IMR-90 (cell line): ENCODE data around the gene SIX5. TPM values are rescaled to one million over a fixed set of nuclear protein-coding genes. Genes with fewer than 3 reads are reported as not detected.

ENCODE experiments used
- ATAC-seq: fragments of 200-7000 bp; cut with Tn5 transposase; 2 replicates; pipeline ENCODE4 v1.9.1; 2020; ENCODE audit warnings: low read depth, mild to moderate bottlenecking, moderate library complexity
- BruUV-seq: library from RNA; stranded (reverse); fragments of 400-500 nt; replicated peaks from 2 replicates; lab custom pipeline; 2021; lab: Mats Ljungman, UMichigan
- CTCF ChIA-PET: fragments of 300-600 bp; formaldehyde crosslinking; extraction: SDS; loops from one replicate; lab custom pipeline; 2021; ENCODE audit warnings: antibody characterized with exemption; lab: Yijun Ruan, JAX
- POLR2A ChIA-PET: fragments of 300-600 bp; sonication (Branson Sonifier 250); formaldehyde crosslinking; loops from one replicate; lab custom pipeline; 2022; ENCODE audit warnings: antibody characterized with exemption; ENCODE audit not compliant: unreplicated experiment; lab: Charles Lee
- DNase-seq: peaks from one replicate; pipeline ENCODE4 v3.0.0; 2013
- H2AFZ ChIP-seq: replicated peaks from 2 replicates; pipeline ENCODE3; 2013; ENCODE audit warnings: low read length, mild to moderate bottlenecking; ENCODE audit not compliant: poor library complexity
- H2AK5ac ChIP-seq: 2 replicates; pipeline ENCODE4 v1.6.1; 2013; ENCODE audit warnings: low read depth, low read length, inconsistent platforms
- H2AK9ac ChIP-seq: replicated peaks from 2 replicates; pipeline ENCODE3; 2013; ENCODE audit warnings: mild to moderate bottlenecking, low read depth, low read length, moderate library complexity; ENCODE audit not compliant: poor library complexity
- H2BK120ac ChIP-seq: 2 replicates; pipeline ENCODE4 v1.6.1; 2013; ENCODE audit warnings: low read depth, low read length, inconsistent platforms
- H2BK15ac ChIP-seq: 3 replicates; pipeline ENCODE4 v1.6.1; 2013; ENCODE audit warnings: low read depth, low read length, inconsistent platforms
- H2BK20ac ChIP-seq: 2 replicates; pipeline ENCODE4 v1.6.1; 2013; ENCODE audit warnings: low read depth, mild to moderate bottlenecking, inconsistent platforms, low read length, moderate library complexity
- H2BK5ac ChIP-seq: 2 replicates; pipeline ENCODE4 v1.6.1; 2013; ENCODE audit warnings: mild to moderate bottlenecking, low read depth, low read length, inconsistent platforms; ENCODE audit not compliant: poor library complexity, severe bottlenecking
- H3K14ac ChIP-seq: replicated peaks from 2 replicates; pipeline ENCODE4 v1.6.1; 2013; ENCODE audit warnings: low read depth, low read length, inconsistent platforms
- H3K18ac ChIP-seq: 2 replicates; pipeline ENCODE4 v1.6.1; 2013; ENCODE audit warnings: low read depth, low read length, control low read depth
- H3K23ac ChIP-seq: 2 replicates; pipeline ENCODE4 v1.6.1; 2013; ENCODE audit warnings: low read depth, low read length, inconsistent platforms
- H3K27ac ChIP-seq: 2 replicates; pipeline ENCODE4 v1.5.1; 2013; ENCODE audit warnings: mild to moderate bottlenecking, control low read depth, low read length; ENCODE audit not compliant: insufficient read depth
- H3K27me3 ChIP-seq: 2 replicates; pipeline ENCODE4 v1.6.1; 2013; ENCODE audit warnings: low read length; ENCODE audit not compliant: control insufficient read depth, insufficient read depth
- H3K36me3 ChIP-seq: 2 replicates; pipeline ENCODE4 v1.6.1; 2013; ENCODE audit warnings: low read length, mixed read lengths; ENCODE audit not compliant: control insufficient read depth, insufficient read depth
- H3K4ac ChIP-seq: 2 replicates; pipeline ENCODE4 v1.6.1; 2013; ENCODE audit warnings: low read depth, low read length, inconsistent platforms
- H3K4me1 ChIP-seq: 2 replicates; pipeline ENCODE4 v1.6.1; 2013; ENCODE audit warnings: low read length, mixed read lengths; ENCODE audit not compliant: control insufficient read depth, insufficient read depth
- H3K4me2 ChIP-seq: 2 replicates; pipeline ENCODE4 v1.6.1; 2013; ENCODE audit warnings: low read depth, mild to moderate bottlenecking, control low read depth, low read length, moderate library complexity
- H3K4me3 ChIP-seq: 2 replicates; pipeline ENCODE4 v1.5.1; 2013; ENCODE audit warnings: low read depth, mild to moderate bottlenecking, control low read depth, low read length, moderate library complexity; ENCODE audit not compliant: insufficient read depth
- H3K56ac ChIP-seq: 2 replicates; pipeline ENCODE4 v1.6.1; 2013; ENCODE audit warnings: low read length, inconsistent platforms; ENCODE audit not compliant: insufficient read depth; ENCODE audit errors: extremely low read depth
- H3K79me1 ChIP-seq, 2 experiments: 2 replicates each; pipeline ENCODE4 v1.6.1; 2013; ENCODE audit warnings: low read length in 2 of 2, inconsistent platforms in 1 of 2, low read depth in 1 of 2
- H3K9ac ChIP-seq: 2 replicates; pipeline ENCODE4 v1.6.1; 2013; ENCODE audit warnings: low read depth, low read length, control low read depth
- H3K9me1 ChIP-seq: 2 replicates; pipeline ENCODE4 v1.6.1; 2013; ENCODE audit warnings: low read length, inconsistent platforms; ENCODE audit not compliant: insufficient read depth
- H3K9me3 ChIP-seq: 2 replicates; pipeline ENCODE4 v1.6.1; 2013; ENCODE audit warnings: low read length; ENCODE audit not compliant: control insufficient read depth, insufficient read depth
- H4K20me1 ChIP-seq: 2 replicates; pipeline ENCODE4 v1.6.1; 2013; ENCODE audit warnings: low read length, inconsistent platforms; ENCODE audit not compliant: insufficient read depth
- H4K5ac ChIP-seq: 2 replicates; pipeline ENCODE4 v1.6.1; 2013; ENCODE audit warnings: mild to moderate bottlenecking, low read depth, low read length, control low read depth
- H4K8ac ChIP-seq, 2 experiments: 2 replicates each; pipeline ENCODE4 v1.6.1; 2013; ENCODE audit warnings: low read depth in 2 of 2, low read length in 2 of 2, control low read depth in 1 of 2, inconsistent platforms in 1 of 2
- H4K91ac ChIP-seq: 2 replicates; pipeline ENCODE4 v1.6.1; 2013; ENCODE audit warnings: low read depth, low read length, inconsistent platforms; ENCODE audit not compliant: insufficient read depth
- BHLHE40 ChIP-seq: fragments of 150-350 bp; IDR thresholded peaks from 2 replicates; pipeline ENCODE4 v1.6.1; 2016; ENCODE audit warnings: mild to moderate bottlenecking, low read depth, low read length
- CEBPB ChIP-seq: IDR thresholded peaks from 2 replicates; pipeline ENCODE4 v1.6.1; 2012; ENCODE audit warnings: low read depth, low read length, improper control_type of control experiment
- WGBS, 2 experiments: methylation state at CpG; one replicate each; pipeline versions ENCODE4 v1.1.5 to v1.1.7; 2013; ENCODE audit warnings: missing lambda C conversion rate in 2 of 2; ENCODE audit not compliant: insufficient read length in 1 of 2; ENCODE audit errors: extremely low coverage in 2 of 2; 5-methylcytosine and 5-hydroxymethylcytosine counted together
- dilution Hi-C: fragments of 300-500 bp; cut with HindIII; formaldehyde crosslinking; loops from one replicate; pipeline ENCODE4 v1.14.3; 2018; ENCODE audit warnings: low sequenced_read_pairs; ENCODE audit not compliant: unreplicated experiment
- in situ Hi-C: fragments of 300-500 bp; cut with MboI; formaldehyde crosslinking; loops from 3 replicates; pipeline ENCODE4 v1.14.3; 2019; ENCODE audit warnings: low sequenced_read_pairs, inconsistent platforms, mixed read lengths
- intact Hi-C: fragments of 100-400 bp; cut with micrococcal nuclease; formaldehyde crosslinking; loops from 2 replicates; pipeline ENCODE4 v1.10.0; 2022
- polyA plus RNA-seq, 3 experiments: library from polyadenylated mRNA; depleted of rRNA; stranded (reverse); fragments of >200 nt; gene quantifications; 2 replicates each; pipeline ENCODE4 v1.2.3, GENCODE V29; 2012; ENCODE audit warnings: low replicate concordance in 1 of 3
- total RNA-seq: library from RNA; depleted of rRNA; stranded (reverse); fragments of >200 nt; gene quantifications from 2 replicates; pipeline ENCODE4 v1.2.3, GENCODE V29; 2012

SIX5 gene
- total and polyA plus RNA-seq, 2 of the 4 experiments (the other 2 are of a cell fraction), result 0.90 to 15.5 TPM

- peak overlapping the region; percentile 13 for H2AFZ ChIP-seq
- no peak overlapping the region for H3K56ac ChIP-seq
- H3K4me3 ChIP-seq, result no peak overlapping the region
- H3K9me3 ChIP-seq, result no peaks in the 10 kb centered on the region
- H3K4me2 ChIP-seq, result no peak overlapping the region
- no peak overlapping the region for H2BK5ac ChIP-seq
- no peaks in the 10 kb centered on the region for H3K79me1 ChIP-seq
- H3K14ac ChIP-seq, result no peak overlapping the region
- POLR2A ChIA-PET, result no interaction called here
- no peak overlapping the region for H3K4ac ChIP-seq
- no peak overlapping the region for H3K23ac ChIP-seq
- CTCF ChIA-PET, result no interaction called here
- in situ Hi-C loops (no loop called here), intact Hi-C loops (no loop called here), dilution Hi-C loops (no loop called here)
- BruUV-seq, result no TSS peak
- H2BK20ac ChIP-seq, result no peak overlapping the region
- no peak overlapping the region for H3K27ac ChIP-seq
- no peak overlapping the region for H3K18ac ChIP-seq
- TF ChIP-seq CEBPB (0 out of 2 replicates have a peak, but pooled peaks have one; percentile 7), BHLHE40 (no peak)
- H3K9ac ChIP-seq, result no peak overlapping the region
- 100% methylated on average over 2 of the region's 10 CpGs; no CpG with 5 or more reads in 1 of the 2 experiments for WGBS, 2 experiments
- ATAC-seq (no peak), DNase-seq (no peak)
- H2AK5ac ChIP-seq, result no peak overlapping the region
- no peak overlapping the region for H4K8ac ChIP-seq
- H2AK9ac ChIP-seq, result no peak overlapping the region
- H4K20me1 ChIP-seq, result no peaks in the 10 kb centered on the region
- H4K5ac ChIP-seq, result no peak overlapping the region
- no peak overlapping the region for H2BK15ac ChIP-seq
- peaks cover 9% of the 10 kb centered on the region for H3K27me3 ChIP-seq
- H2BK120ac ChIP-seq, result no peak overlapping the region
- no peaks in the 10 kb centered on the region for H3K4me1 ChIP-seq
- H4K91ac ChIP-seq, result no peak overlapping the region
- no peaks in the 10 kb centered on the region for H3K36me3 ChIP-seq
- no peaks in the 10 kb centered on the region for H3K9me1 ChIP-seq
Observed at GRCh38 chr19:45739498-45740439, 29.3 kb downstream of the SIX5 start.
